GM18505 (cell line): ENCODE data around the gene XCR1.
A peak's percentile ranks its signal among the peaks of the same experiment; 100 is the strongest.
"Not testable (repeated sequence)": the region's sequence is repeated elsewhere in the genome, so short reads cannot be mapped to it uniquely, and the experiment has no call there.

ENCODE experiments used
- ATAC-seq: cut with Tn5 transposase; IDR thresholded peaks from one replicate; pipeline ENCODE4 v1.9.1; 2021; ENCODE audit not compliant: unreplicated experiment
- POLR2A ChIP-seq: IDR thresholded peaks from 4 replicates; pipeline ENCODE4 v1.6.1; 2011; ENCODE audit warnings: borderline replicate concordance; ENCODE audit not compliant: insufficient read depth, insufficient read length; ENCODE audit errors: extremely low read depth

The XCR1 gene

DNA sequence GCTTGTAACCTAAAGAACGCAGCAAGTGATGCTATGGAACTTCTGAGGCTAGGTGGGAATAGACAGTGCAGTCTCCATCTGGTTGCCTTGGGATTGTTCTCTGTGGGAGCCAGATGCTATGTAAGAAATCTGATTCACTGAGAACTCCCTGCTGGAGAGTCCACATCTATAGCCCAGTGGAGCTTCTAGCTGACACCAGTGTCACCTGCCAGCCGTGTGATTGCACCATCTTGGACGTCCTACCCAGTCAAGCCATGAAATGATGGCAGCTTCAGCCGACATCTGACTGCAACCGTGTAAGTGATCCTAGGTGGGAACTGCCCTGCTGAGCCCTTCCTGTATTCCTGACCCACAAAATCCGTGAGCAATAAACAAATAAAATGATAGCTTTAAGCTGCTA is 19.2 kb downstream of the XCR1 start:
- no peak for TF ChIP-seq POLR2A
- ATAC-seq = no peak

DNA sequence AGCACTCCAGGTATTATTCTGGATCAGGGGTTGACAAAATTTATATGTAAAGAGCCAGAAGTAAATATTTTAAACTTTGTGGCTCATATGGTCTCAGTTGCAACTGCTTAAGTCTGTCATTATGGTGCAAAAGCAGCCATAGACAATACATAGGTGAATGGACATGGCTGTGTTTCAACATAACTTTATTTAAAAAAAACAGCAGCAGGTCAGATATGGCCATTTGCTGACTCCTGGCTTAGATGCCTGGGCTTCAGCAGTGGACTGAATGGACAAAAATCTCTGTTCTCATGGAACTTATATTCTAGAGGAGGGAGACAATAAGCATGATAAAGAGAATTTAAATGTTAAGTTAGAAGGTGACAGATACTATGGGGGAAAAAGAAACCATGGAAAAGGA is 20.0 kb downstream of the XCR1 start:
- no peak for TF ChIP-seq POLR2A
- no peak for ATAC-seq

DNA sequence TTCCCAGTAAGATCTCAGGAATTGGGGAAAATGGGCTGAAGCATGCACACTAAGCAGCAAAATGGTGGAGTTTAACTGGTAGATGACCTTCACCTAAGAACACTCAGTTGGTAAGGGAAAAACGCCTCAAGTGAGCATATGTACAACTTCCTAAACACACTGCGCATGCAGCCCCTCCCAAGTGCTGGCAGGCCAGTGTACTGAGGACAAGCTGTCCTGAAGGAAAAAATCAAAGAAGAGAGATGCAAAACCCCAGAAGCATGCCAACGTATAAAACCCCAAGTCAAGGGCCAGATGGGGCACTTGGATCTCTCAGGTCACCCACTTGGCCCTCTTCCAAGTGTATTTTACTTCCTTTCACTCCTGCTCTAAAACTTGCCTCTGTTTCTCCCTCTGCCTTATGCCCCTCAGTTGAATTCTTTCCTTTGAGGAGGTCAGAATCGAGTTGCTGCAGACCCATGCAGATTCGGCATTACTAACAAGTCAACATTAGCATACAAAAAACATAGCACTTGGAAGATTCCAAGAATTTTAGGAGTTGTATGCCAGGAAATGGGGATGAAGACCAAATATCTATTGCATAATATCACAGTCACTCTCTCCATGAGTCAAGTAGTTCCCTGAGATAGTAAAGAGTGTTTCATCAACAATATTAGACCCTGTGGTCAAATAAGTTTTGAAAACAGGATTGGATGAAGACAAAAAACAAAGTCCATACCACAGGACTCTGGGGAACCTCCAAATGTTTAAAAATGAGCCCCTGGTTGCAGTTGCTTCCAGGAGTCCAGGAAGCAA is 20.8 kb downstream of the XCR1 start:
- ATAC-seq = no peak
- TF ChIP-seq POLR2A = no peak

DNA sequence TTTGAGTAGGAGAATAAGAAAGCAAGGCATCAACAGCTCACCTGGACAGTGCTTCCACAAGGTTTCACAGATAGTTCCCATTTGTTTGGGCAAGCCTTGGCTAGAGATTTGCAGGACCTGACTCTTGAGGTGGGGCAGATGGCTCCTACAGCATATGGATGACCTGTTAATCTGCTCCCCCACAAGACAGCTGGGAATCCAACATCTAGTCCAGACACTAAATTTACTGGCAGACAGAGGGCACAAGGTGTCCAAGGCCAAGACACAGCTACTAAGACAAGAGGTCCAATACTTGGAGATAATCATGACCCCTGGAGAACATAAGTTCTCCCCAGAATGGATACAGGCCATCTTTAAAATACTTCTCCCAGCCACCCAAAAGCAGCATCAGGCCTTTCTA is 23.6 kb downstream of the XCR1 start:
- ATAC-seq = not testable (repeated sequence)

DNA sequence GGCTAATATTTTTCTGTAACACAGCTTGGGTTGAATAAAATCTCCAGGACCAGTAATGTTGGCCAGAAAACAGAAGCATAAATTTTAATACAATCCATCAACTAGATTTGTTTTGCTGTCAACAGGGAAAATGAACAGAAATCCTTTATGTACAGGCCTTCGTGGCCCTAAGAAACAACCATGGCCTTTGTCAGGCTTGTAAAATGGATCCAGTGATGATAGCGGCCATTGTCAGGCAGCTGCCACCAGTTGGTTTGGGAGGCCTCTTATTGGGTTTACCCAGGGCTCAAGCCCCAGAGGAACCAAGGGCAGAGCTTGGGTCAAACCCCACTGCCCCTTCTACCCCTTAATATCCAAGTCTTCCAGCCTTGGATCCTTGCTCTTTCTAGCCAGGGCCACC is 26.1 kb downstream of the XCR1 start:
- ATAC-seq = no peak
- no peak for TF ChIP-seq POLR2A

DNA sequence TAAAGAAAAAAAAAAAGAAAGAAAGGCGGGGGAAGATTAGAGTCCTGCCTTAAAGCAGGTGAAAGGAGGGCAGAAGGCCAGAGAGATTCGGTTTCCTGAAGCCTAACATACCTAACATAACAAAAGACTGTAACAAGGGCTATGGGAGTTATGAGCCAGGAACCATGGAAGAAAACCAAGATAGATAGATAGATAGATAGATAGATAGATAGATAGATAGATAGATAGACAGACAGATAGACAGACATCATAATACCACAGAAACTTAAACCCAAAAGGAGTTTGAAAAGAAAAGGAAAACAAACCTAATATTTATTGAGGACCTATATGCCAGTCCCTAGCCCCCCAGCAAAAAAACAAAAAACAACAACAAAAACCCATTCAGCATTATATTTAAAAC is 29.3 kb downstream of the XCR1 start:
- no peak for TF ChIP-seq POLR2A
- no peak for ATAC-seq

DNA sequence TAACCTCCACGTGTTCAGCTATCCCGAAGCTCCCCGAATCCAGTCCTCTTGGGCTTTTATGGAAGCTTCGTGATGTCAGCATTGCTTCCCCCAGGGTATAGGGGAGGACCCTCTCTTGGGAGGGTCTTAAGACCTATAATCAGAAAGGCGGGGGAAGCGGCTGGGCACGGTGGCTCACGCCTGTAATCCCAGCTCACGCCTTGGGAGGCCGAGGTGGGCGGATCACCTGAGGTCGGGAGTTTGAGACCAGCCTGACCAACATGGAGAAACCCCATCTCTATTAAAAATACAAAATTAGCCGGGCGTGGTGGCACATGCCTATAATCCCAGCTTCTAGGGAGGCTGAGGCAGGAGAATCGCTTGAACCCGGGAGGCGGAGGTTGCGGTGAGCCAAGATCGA is 29.8 kb downstream of the XCR1 start:
- ATAC-seq = not testable (repeated sequence)

DNA sequence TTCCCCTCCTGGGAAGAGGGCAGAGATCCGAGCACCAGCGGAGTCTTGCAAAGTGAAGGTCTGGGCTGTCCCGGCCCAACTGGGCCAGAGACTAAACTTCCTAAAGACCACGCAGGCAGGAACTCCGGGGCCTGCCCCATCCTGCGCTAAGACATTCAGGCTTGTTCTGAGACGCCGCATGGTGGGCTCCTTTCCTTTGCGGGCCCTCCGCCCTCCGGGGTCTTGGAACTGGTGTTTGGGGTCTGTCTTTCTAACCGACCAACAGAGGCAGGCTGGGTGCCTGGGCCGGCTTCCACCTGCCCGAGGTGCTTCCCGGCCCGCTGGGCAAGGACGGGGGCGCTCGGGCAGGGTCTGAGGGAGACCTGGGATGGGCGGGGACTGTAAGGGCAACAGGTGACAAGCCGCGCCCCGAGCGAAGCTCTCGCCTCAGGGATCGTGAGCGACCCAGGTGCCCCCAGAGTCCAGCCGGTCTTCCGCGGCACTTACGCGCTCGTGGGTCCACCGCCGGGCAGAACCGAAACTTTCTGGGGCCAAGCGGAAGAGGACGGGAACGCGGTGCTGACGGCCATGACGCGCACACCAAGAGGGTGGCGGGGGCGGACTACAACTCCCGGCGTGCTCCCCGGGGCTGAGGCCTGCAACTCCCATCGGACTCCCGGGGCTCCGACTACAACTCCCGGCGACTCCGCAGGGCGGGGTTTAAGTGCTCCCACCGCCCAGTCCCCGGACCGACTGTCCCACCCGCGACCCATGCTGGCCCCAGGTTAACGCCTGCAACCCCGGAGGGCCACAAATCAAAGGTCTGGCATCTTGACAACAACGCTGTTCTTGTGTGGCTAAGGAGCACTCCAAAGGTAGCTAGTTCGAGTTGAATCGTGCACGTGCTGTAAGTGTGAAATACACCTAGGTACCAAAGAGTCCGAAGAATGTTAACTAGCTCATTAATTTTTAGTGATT is 31.8 kb downstream of the XCR1 start, which contains the start of gene FYCO1:
Gene FYCO1 (minus strand): TSS at position 589 of the 957 bp plus-strand sequence. CDS start 10,914 bp downstream, outside the sequence.
- peak; percentile 76 for TF ChIP-seq POLR2A
- ATAC-seq = peak; percentile 85

DNA sequence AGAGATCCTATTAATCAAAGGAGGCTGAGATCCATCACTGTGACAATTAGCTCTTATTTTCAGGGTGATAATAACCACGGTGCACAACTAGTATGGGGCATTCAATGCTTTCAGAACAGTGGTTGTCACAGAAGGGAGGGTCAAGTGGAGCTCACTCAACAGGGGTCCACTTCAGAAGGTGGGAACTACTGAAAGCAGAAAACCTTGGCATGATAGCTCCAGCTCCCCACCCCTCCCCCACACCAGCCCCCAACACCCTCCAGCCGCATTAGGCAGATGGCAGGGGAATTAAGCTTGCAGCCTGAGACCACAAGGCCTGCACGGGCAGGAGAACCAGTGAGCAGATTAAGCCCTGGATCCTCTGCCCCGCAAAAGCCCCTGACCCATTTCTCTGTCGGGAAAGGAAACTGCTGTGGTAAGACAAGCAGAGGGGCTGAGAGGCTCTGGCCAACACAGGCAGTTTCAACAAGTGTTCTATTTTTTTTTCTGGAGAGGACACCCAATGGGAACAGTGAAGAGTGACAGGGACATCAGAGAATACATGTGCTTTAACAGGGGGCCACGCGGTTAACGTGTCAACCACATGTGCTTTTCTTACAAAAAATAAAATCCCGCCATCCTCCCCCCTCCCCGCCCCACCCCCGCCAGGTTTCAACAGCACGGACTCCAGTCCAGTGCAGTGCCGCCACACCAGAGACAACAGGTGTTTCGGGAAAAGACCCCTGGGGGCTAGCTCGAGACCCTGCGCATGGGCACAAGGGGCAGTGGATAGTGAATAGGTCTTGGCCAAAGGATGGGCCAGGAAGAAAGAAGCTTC is 32.7 kb downstream of the XCR1 start:
- no peak for ATAC-seq
- TF ChIP-seq POLR2A = peak; percentile 6

DNA sequence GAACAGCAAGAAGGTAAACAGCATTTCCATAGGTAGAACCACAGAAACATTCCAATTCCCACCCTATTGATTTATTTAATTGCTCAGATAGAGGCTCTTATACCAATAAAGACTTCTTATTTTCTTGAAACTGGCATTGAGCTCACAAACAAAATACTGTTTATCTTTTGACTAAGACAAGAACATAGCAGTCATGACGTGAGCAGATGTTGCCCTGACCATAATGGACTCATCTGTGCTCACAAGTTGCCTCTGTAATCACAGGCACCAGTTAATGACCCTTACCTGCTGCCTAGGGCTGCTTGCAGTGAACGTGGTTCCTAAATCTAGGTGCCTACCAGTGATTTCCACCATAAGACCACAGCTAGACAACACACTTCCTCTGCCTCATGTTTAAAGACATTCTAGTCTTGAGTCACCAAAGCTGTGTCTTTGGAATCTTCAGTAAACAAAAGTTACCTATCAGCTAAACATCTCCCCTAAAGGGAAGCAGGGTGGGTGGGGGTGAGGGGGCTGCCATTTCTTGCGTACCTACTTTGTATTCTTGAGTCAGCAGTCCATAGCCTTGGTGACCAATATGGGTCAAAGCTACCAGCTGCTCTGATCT is 33.8 kb downstream of the XCR1 start:
- ATAC-seq = no peak
- no peak for TF ChIP-seq POLR2A

DNA sequence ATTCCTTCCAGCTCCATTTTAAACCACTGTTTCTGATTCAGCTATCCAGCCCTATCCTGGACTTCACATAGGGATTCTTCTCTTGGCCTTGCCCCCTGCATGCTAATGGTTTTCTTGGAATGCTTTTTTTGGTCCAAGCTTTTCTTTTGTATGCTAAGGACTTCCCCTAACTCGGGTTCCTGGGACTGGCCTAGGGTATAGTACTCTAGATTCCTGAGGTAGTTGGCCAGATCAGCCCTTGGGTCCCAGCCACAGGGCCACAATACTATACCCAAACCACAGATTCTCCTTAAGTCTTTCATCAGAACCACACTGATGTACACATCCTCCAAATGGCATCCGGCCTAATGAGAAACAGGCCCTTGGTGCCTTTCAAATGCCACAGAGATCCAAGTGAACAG is 34.5 kb downstream of the XCR1 start:
- no peak for TF ChIP-seq POLR2A
- no peak for ATAC-seq

DNA sequence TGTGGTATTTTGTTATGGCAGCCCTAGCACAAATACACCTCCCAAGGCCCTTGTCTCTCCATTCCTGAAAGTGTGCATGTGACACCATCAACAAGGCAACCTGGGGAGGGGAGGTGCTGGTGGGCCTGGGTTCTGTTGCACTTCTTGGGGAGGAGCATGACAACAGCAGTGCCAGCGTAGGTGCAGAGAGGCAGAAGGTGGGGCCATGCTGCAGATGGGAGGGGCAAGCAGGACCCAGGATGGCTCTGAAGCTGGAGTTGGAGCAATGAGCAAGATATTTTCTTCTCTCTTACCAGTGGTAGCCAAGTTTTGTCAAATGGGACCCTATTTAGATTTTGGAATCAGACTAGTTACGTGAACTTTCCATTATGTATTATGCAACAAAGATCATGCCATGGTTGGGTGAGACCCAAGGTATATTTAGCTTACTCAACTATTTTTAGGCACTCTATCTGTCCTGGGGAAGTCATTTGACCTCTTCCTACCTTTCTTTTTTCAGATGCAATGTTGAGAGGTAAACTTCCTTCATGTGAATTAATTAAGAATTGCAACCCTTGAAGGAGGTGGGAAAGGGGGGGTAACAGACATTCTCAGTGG is 35.1 kb downstream of the XCR1 start:
- TF ChIP-seq POLR2A = no peak
- no peak for ATAC-seq

DNA sequence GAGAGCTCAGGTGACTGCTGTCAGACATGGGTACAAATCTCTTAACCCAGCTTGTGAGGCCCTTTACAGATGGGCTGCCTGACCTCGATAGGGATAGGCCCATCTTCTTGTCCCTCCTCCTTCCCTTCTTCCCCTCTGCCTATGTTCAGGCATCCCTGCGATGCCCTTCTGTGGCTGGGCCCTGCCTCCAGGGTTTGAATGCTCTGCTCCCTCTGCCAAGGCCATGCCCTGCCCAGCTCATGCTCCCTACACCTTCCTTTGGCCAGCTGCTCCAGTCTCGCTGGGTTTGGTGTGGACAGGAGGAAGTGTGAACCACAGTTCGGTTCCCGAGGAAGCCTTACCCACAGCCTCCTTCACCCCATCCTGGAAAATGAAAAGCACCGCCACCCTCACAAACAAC is 35.9 kb downstream of the XCR1 start:
- TF ChIP-seq POLR2A = no peak
- ATAC-seq = no peak

DNA sequence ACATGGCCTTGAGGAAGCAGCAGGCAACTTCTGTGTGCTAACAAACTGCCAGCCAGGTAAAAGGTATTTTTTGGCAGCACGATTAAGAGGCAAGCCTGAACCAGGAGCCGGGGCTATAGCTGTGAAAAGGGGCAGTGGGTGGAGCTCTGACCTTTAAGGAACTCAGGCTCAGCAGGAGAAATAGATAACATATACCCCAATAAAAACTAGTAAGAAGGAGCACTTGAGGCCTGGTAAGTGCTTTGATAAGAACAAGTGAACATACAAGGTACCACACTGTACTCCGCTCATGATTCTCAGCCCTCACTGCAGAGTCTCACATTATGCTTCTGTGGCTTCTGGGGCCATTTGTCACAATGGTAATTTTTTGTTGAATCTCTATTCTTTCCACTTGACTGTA is 37.1 kb downstream of the XCR1 start:
- ATAC-seq = no peak
- TF ChIP-seq POLR2A = no peak
